ENCODE data around the gene ABHD15.

Gene ABHD15

DNA sequence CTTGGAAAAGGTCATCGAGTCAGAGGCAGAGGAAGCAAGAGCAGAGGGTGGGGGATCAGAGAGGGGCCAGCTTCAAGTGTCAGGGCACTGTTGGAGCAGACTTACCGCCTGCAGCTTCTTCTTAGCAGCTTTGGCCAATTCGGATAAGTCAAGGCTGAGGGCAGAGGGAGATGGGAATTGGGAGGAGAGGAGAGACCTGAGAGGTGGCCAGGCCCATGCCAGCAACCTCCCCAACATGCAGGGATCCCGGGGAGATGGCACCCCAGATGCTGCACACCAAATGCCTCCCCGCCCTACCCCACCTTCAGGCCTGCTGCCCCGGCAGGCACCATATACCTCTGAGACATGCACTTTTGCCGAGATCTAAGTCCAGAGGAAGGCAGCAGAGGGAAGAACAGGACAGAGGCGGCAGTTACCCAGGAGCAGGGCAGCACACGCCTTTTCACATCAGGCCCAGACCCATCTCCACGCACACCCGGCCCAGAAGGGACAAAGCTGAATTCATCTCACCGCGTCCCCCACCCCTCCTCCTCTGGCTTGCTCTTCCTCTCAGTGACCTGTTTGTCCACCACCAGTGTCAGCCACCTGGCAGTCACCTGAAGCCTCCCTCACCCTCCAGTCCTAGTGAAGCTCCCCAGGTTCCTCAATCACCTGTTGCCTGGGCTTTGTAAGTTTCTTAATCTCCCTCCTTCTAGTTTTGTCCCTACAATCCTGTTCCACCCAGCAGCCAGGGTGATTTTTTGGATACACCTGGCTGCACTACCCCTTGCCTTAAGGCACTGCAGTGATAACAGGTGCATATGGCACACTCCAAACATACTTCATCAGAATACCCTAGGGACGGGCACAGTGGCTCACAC lies 12.0 kb upstream of the ABHD15 start:
- TF ChIP-seq, protein P1, sequence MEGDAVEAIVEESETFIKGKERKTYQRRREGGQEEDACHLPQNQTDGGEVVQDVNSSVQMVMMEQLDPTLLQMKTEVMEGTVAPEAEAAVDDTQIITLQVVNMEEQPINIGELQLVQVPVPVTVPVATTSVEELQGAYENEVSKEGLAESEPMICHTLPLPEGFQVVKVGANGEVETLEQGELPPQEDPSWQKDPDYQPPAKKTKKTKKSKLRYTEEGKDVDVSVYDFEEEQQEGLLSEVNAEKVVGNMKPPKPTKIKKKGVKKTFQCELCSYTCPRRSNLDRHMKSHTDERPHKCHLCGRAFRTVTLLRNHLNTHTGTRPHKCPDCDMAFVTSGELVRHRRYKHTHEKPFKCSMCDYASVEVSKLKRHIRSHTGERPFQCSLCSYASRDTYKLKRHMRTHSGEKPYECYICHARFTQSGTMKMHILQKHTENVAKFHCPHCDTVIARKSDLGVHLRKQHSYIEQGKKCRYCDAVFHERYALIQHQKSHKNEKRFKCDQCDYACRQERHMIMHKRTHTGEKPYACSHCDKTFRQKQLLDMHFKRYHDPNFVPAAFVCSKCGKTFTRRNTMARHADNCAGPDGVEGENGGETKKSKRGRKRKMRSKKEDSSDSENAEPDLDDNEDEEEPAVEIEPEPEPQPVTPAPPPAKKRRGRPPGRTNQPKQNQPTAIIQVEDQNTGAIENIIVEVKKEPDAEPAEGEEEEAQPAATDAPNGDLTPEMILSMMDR (IDR thresholded peaks at IDR 0.05; ENCODE audit: borderline replicate concordance, insufficient read depth, low read depth, low read length) = no peak
- H3K4me3 ChIP-seq (ENCODE audit: low read depth, low read length) = no peak overlapping the region

DNA sequence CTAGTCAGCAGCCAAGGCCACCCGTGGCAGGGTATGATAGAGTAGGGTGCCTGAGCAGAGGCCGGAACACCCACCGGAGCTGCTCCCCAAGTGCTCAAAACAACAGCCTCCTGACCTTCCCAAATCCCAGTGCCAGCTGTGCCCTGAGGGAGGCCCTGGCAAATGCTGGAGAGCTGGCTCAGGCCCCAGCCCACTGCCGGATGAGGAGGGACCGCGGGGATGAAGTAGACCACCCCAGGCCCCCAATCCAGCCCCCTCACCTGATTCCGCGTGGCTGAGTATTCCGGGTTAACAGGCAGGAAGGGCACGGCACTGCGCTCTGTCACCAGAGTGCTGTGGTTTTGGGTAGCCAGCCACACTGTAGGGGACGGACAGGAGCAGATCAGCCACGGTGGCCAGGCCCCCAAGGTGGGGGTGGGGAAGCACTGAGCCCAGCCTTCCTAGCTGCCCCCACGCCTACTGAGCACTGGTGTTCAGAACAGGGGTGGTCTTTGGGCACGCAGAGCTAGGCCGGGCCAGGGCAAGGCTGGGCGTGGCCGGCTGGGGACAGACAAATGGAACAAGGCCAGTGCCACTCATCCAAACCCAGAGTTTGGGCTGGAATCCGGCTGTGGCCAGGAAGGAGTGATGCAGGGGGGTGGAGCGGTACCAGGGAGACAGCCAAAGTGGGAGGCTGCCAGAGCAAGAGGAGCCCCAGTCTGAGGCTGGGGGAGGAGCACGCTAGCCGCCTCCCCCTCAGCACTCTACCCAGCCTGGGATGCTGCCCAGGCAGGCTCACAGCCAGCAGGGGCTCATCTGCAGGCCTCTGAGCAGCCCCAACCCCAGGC lies 10.8 kb upstream of the ABHD15 start:
- TF ChIP-seq, protein P1 (IDR thresholded peaks at IDR 0.05; ENCODE audit: borderline replicate concordance, insufficient read depth, low read depth, low read length) = no peak
- no peak overlapping the region for H3K4me3 ChIP-seq (ENCODE audit: low read depth, low read length)

DNA sequence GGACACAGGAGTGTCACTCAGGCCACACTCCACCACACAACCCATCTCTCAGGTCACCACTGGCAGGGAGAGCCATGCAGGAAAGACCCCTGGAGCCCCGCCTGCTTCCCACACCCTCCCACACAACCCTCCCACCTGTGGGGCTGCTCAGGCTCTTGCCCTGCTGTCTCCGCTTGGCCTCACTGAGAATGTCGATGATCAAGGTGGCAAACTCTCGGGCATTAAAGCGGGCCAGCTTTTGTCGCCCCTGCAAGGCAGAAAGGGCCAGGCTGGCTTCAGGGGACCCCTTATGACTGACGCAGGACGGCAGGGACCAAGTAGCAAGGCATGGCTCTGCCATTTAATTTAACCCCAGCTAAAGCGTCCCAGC lies 10.1 kb upstream of the ABHD15 start:
- TF ChIP-seq, protein P1 (IDR thresholded peaks at IDR 0.05; ENCODE audit: borderline replicate concordance, insufficient read depth, low read depth, low read length) = no peak
- H3K4me3 ChIP-seq (ENCODE audit: low read depth, low read length) = no peak overlapping the region

DNA sequence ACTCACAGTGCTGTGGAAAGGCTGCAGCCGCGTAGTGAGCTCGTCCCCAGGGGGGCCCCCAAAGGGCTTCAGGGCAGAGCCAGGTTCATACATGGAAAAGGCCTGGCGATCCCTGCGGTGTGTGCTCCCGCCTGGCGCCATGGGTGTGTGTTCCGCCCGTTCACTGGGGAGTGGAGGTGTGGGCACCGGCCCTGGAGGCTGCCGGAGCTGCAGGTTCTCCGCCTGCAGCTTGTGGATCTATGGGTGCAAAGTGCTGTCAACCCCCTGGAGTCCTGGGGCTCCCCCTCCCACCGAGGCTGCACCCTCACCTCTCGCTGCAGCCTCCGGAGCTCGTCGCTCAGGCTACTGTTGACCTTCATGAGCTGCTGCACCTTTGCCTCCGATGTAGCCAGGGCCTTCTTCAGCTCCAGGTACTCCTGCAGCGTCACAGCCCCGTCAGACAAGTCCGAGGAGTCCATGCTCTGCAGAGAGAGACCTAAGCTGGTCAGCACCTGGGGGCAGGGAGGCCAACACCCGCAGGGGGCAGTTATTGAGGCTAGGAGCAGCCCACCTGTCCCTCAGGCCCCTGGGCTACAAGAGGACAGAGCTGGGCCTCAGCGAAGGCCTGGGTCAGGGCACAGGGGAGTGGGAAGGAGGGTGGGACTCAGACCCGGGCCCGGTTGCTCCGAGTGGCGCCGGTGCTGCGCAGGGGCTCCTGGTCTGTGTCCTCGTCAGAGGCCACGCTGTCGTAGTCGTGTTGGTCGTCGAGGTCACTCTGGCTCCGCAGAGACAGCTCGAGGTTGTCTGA lies 9.6 kb upstream of the ABHD15 start:
- TF ChIP-seq, protein P1 (IDR thresholded peaks at IDR 0.05; ENCODE audit: borderline replicate concordance, insufficient read depth, low read depth, low read length) = no peak
- no peak overlapping the region for H3K4me3 ChIP-seq (ENCODE audit: low read depth, low read length)

DNA sequence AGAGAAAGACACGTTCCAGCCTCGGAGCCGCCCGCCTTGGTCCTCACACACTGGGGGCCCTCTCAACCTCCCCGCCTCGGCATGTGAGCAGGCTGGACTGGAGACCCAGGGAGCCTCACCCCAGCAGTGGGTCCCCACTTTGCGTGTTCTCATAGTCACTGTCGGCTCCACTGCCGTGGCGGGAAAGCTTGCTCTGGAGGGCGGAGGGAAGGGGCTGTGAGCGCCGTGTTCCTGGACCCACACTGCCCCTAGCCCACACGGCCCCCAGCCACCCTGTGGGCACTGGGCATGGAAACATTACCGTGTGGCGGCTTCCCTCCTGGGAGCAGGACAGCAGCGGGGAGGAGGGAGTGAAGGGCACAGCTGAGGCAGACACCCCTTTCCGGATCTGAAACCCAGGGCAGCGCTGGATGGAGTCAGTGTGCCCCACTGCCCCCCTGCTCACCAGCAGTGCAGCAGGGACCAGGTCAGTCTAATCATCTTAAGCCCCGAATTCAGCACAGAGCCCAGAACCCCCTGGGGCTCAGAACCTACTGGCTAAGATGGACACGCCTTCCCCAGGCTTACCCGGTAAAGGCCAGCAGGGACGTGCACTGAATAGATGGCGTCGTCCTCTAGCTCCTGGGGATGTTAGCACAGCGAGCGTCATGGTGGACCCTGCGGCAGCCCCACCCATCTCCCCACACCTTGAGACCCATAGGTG lies 8.8 kb upstream of the ABHD15 start:
- no peak overlapping the region for H3K4me3 ChIP-seq (ENCODE audit: low read depth, low read length)
- TF ChIP-seq, protein P1 (IDR thresholded peaks at IDR 0.05; ENCODE audit: borderline replicate concordance, insufficient read depth, low read depth, low read length) = no peak

DNA sequence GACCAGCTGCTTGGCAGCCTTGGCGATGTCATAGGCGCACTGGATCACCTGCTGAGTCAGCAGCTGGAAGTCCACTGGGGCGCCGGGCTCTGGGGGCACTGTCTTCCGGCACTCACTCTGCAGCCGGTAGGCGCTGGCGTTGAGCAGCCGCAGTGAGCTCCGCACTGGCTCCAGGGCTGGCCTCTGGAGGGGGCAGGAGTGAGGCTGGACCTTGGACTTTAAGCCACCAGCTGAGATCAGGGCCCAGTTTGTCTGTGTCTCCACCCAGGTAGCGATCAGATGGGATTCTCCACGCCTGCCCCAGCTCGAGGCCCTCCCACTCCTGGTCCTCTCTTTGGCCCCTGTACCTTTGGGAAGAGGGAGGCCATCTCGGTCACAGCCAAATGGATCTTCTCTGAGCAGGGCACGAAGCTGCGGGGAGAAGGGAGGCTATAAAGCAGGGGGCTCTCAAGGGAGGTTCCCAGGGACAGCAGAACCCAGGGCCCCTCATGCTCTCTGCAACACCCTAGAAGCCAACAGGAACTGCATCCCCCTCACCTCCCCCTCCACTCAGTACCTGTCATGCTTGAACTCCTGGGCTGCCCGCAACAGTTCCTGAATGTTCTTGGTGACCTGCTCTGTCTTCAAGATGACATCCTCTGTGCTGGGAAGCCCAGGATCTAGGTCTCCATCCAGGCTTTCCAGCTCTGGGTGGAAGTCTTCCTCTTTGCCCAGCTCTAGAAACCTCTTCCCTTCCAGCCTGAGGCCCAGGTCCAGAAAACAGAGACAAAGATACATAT lies 8.1 kb upstream of the ABHD15 start:
- no peak overlapping the region for H3K4me3 ChIP-seq (ENCODE audit: low read depth, low read length)
- TF ChIP-seq, protein P1 (IDR thresholded peaks at IDR 0.05; ENCODE audit: borderline replicate concordance, insufficient read depth, low read depth, low read length) = no peak

Data from GM12875 (cell line).